NCI-H526 treated with DMSO at 0.1 percent for 48 hours (cell line): Measurements from ENCODE around the gene C19orf12.

Experiments
- DNase-seq: peaks from one replicate; lab custom pipeline; 2025; lab: John Stamatoyannopoulos, UW

Gene C19orf12

GRCh38 chr19:29663861-29664752 is 51.0 kb downstream of the C19orf12 start:
- DNase-seq: no peak

- no peak for DNase-seq
Observed at GRCh38 chr19:29662604-29663404, 52.3 kb downstream of the C19orf12 start.

- no peak for DNase-seq
Observed at GRCh38 chr19:29662278-29662603, 52.8 kb downstream of the C19orf12 start.

GRCh38 chr19:29660835-29661234 is 54.2 kb downstream of the C19orf12 start:
- DNase-seq: no peak

GRCh38 chr19:29658221-29658991 is 56.7 kb downstream of the C19orf12 start:
- DNase-seq: no peak

GRCh38 chr19:29655648-29656335 is 59.3 kb downstream of the C19orf12 start:
- DNase-seq: no peak

GRCh38 chr19:29653398-29653797 is 61.7 kb downstream of the C19orf12 start:
- no peak for DNase-seq

GRCh38 chr19:29651622-29652394 is 63.3 kb downstream of the C19orf12 start:
- no peak for DNase-seq

GRCh38 chr19:29650772-29651387 is 64.2 kb downstream of the C19orf12 start:
- DNase-seq: no peak
